ENCODE results near the gene NAV2.

Gene NAV2

GRCh38 chr11:19691815-19692500 is 20.7 kb upstream of the NAV2 start:
- H3K36me3 ChIP-seq, result no peaks in the 10 kb centered on the region
- H3K4me3 ChIP-seq (ENCODE audit: low read depth in 1 of 2, low read length in 1 of 2), result no peak overlapping the region
- H3K27ac ChIP-seq, result no peak overlapping the region
- no peak for TF ChIP-seq CTCF (IDR thresholded peaks at IDR 0.05)
- H3K9me3 ChIP-seq, result no peaks in the 10 kb centered on the region
- peaks cover 14% of the 10 kb centered on the region for H3K27me3 ChIP-seq
- no peaks in the 10 kb centered on the region for H3K4me1 ChIP-seq (ENCODE audit: control insufficient read depth in 1 of 2, insufficient read depth in 1 of 2, low read depth in 1 of 2, low read length in 1 of 2)

DNA sequence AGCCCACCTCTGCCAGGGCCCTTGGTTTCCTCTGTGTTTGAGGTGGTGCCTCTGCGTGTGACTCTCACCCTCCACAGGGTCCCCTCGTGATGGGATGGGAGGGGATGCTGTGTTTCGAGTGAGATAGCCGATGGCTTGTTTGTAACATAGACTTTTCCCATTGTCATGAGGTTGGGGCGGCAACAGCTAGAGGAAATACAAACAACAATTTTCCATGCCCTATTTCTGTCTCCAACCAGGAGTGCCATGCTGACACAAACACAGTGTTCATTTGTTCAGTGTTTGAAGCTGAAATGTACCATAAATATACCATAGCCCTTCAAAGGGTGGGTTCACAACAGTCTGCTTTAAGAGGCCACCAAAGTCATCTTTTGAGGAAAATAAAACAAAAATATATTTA is 19.5 kb upstream of the NAV2 start:
- Histone ChIP-seq H3K9me3 (no peaks in the 10 kb centered on the region), H3K4me3 (ENCODE audit: low read depth in 1 of 2, low read length in 1 of 2) (no peak overlapping the region), H3K36me3 (no peaks in the 10 kb centered on the region), H3K4me1 (ENCODE audit: control insufficient read depth in 1 of 2, insufficient read depth in 1 of 2, low read depth in 1 of 2, low read length in 1 of 2) (no peaks in the 10 kb centered on the region), H3K27ac (no peak overlapping the region), H3K27me3 (peaks cover 19% of the 10 kb centered on the region)
- TF ChIP-seq CTCF (IDR thresholded peaks at IDR 0.05), result no peak

DNA sequence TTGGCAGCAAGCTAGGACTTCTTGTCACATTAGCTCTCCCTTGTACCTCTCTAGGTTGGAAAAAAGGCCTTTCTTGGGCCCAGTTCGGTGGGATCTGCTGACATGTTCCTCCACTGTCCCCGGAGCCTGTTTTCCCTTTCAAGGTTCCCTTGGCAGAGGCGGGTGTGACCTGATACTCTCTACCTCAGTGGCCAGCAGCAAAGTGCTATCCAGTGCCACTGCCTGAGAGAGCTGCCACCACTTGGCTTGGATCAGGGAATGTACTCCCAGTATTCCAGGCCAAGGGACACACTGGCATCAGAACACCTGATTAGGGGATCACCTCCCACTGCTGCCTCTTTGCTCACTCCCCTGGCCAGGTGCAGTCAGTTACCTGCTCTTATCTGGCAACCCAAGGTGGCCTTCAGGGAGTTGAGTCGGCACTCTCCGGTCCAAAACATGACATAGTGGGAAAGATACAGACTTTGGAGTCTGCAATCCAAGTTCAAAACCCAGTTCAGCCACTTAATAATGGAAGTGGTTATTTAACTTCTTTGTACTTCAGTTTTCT is 17.8 kb upstream of the NAV2 start:
- Histone ChIP-seq H3K4me3 (ENCODE audit: low read depth in 1 of 2, low read length in 1 of 2) (no peak overlapping the region), H3K27me3 (peaks cover 7% of the 10 kb centered on the region), H3K36me3 (no peaks in the 10 kb centered on the region), H3K4me1 (ENCODE audit: control insufficient read depth in 1 of 2, insufficient read depth in 1 of 2, low read depth in 1 of 2, low read length in 1 of 2) (no peaks in the 10 kb centered on the region), H3K9me3 (no peaks in the 10 kb centered on the region), H3K27ac (no peak overlapping the region)
- TF ChIP-seq CTCF (IDR thresholded peaks at IDR 0.05), result no peak

GRCh38 chr11:19696073-19696472 is 16.6 kb upstream of the NAV2 start:
- TF ChIP-seq CTCF (IDR thresholded peaks at IDR 0.05), result no peak
- no peak overlapping the region for H3K27ac ChIP-seq
- no peaks in the 10 kb centered on the region for H3K36me3 ChIP-seq
- H3K9me3 ChIP-seq, result no peaks in the 10 kb centered on the region
- no peaks in the 10 kb centered on the region for H3K4me1 ChIP-seq (ENCODE audit: control insufficient read depth in 1 of 2, insufficient read depth in 1 of 2, low read depth in 1 of 2, low read length in 1 of 2)
- H3K4me3 ChIP-seq (ENCODE audit: low read depth in 1 of 2, low read length in 1 of 2), result no peak overlapping the region
- peaks cover 8% of the 10 kb centered on the region for H3K27me3 ChIP-seq

GRCh38 chr11:19696904-19697303 is 15.7 kb upstream of the NAV2 start:
- Histone ChIP-seq H3K9me3 (no peaks in the 10 kb centered on the region), H3K27ac (no peak overlapping the region), H3K27me3 (peaks cover 10% of the 10 kb centered on the region), H3K36me3 (no peaks in the 10 kb centered on the region), H3K4me3 (ENCODE audit: low read depth in 1 of 2, low read length in 1 of 2) (no peak overlapping the region), H3K4me1 (ENCODE audit: control insufficient read depth in 1 of 2, insufficient read depth in 1 of 2, low read depth in 1 of 2, low read length in 1 of 2) (no peaks in the 10 kb centered on the region)
- no peak for TF ChIP-seq CTCF (IDR thresholded peaks at IDR 0.05)

Data from neutrophil (primary cell).